GM18507 (cell line): Measurements from ENCODE around the gene LDB3.

Experiments
- DNase-seq: peaks from one replicate; pipeline ENCODE4 v3.0.0; 2011; ENCODE audit warnings: low read depth; ENCODE audit not compliant: insufficient read length; ENCODE audit errors: extremely low spot score
- FAIRE-seq: peaks from 2 replicates; lab custom pipeline; 2011; peaks lifted over from hg19 to GRCh38; lab: Jason Lieb, UNC

LDB3 gene

DNA sequence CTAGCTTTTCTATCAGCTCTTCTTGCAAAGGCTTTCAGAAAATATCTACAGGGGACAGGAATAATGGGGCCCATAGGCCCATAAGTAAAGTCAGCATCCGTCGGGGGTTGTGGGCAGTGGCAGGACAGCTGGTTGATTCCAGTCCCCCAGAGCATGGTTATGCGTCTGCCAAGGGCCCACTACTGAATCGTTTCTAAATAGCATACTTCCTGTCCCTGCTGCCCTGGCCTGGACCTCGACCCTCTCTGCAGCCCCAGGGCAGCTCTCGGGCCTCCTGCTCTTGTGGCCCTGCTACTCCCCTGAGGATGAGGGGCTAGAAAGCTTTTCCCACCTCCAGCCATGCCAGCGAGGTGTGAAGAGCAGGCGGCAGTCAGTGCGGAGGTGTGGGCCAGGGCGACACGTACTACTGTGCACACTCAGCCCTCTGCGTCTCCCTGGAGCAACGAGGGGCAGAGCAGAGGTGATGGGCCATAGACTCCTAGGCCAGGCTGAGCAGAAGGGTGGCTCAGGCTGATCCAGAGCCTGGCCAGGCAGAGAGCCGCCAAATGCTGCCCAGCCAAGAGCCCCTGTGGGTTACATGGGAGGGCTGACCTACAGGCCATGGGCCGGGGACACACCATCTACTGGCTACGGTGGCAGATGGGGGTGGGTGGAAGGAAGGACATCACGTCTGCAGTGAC is 18.7 kb upstream of the LDB3 start:
- no peak for FAIRE-seq
- DNase-seq, result no peak

- no peak for DNase-seq
- no peak for FAIRE-seq
These were observed 18.2 kb upstream of the LDB3 start for GRCh38 chr10:86650151-86650550.

DNA sequence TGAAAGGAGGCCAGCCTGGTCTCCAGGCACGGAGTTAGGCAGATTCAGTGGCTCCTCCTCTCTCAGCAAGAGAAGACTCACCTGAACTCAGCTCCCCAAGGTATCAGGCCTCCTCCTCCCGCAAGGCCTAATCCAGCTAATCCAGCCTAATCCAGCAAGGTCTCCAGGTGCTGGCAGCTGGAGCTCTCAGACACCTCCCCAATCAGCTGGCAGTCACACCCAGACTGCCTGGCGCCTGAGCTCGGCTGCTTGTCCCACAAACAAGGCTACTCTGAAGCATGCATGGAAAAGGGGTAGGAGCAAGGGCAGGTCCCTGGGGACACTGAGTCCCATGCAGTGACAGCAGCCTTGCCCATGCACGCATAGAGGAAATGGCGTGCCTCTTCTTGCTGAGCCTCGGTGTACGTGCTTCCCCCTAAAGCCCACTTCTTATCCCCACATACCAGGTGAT is 17.3 kb upstream of the LDB3 start:
- FAIRE-seq (no peak), DNase-seq (no peak)

- DNase-seq (no peak), FAIRE-seq (no peak)
These were observed 16.5 kb upstream of the LDB3 start for GRCh38 chr10:86651631-86652331.

DNA sequence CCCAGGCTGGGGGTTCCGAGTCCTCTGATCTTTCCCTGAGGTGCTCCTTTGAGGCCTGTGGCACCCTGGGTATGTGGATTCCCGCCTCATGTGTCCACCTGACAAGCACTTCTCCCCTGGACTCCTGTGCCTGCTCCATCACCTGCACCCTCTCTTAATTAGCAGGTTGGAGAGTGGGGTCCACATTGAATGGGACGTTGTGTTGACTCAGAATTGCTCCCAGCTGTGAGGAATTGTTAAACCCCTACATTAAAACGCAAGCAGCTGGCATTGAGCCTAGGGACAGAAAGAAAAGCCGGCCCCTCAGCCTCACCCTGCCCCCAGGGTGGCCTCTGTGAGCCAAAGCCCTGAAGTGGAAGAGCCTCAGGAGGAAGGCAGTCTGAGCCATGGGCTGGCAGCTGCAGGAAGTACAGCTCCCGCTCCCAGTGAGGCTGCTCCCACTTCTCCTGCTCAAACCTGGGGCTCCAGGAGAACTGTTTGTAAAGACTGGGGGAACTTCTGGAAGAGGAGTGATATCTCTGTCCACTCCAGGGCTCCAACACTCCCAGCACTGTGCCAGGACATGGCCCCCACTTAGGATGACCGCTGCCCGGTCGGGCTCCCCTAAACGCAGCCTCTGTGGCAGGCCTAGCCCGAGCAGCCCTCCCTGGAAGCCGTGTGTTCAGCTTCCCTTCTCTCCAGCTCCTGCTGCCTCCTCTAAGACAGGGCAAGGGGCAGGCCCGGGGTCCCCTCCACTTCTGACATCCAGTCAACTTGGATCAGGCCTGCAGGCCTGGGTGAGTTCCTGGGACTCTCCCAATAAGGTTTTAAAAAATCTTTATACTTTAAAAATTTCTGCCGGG is 15.7 kb upstream of the LDB3 start:
- FAIRE-seq (no peak), DNase-seq (no peak)

DNA sequence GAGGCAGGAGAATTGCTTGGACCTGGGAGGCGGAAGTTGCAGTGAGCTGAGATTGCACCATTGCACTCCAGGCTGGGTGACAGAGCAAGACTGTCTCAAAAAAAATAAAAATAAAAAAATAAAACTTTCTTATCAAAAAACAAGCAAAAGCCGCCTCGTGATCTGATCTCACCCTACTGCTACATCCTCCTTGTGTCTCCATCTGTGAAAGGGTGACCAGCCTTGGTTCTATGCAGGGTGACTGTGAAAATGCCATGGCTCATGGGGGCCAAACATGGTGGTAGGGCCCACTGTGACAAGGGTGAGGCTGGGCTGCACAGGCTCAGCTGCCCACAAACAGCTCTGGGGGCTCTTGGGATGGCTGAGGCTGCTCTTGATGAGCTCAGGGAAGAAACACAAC is 14.9 kb upstream of the LDB3 start:
- DNase-seq (no peak), FAIRE-seq (no peak)

DNA sequence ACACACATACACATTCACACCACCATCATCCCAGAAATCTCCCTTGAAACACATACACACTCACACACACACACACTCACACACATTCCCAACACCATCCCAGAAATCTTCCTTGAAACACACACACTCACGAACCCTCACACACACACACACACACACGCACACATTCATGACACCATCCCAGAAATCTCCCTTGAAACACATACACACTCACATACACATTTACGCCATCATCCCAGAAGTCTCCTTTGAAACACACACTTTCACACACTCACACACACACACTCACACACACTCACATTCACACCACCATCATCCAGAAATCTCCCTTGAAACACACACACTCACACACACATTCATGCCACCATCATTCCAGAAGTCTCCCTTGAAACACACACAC is 14.3 kb upstream of the LDB3 start:
- DNase-seq (no peak), FAIRE-seq (no peak)

- FAIRE-seq, result no peak
- DNase-seq, result no peak
These were observed 13.7 kb upstream of the LDB3 start, which contains the start of gene OPN4 for GRCh38 chr10:86654411-86655172. Gene OPN4, plus strand, starts transcription at chr10:86654547. Its CDS starts 237 bp downstream, at chr10:86654784.

DNA sequence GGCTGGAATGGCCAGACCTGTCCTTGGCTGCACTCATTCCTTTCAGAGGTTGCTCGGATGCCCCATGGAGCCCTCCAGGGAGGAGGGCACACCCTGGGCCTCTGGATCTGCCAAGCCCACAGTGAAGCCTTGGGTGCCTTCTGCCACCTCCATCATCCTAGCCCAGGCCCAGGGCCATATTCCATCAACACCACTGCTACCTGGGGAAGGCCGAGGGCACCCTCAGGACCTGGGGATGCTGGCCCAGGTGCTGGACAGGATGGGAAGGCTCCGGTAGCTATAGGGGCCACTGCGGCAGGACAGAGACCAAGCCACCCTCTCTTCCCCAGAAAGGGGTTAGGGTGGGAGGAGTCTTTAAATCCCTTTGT is 13.2 kb upstream of the LDB3 start:
- FAIRE-seq (no peak), DNase-seq (no peak)

DNA sequence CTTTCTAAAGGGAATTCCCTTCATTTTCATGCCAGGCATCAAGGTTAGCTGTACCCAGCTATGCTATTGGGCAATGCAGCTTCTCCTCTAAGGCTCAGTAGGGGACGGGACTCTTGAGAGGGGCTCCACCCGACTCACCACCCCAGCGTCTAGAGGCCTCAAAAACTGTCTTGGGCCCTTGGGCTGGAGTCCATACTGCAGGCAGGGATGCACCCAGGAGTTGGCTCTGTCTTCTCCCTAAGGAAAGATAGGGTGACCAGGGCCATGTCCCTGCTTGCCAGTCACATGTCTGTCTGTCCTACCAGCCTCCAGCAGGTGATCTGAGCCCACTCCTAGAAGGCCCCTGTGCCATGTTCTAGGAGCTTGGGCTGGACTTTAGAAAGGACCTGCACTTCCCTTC is 12.7 kb upstream of the LDB3 start:
- no peak for DNase-seq
- no peak for FAIRE-seq

- no peak for DNase-seq
- no peak for FAIRE-seq
These were observed 11.3 kb upstream of the LDB3 start for GRCh38 chr10:86657011-86657395.

DNA sequence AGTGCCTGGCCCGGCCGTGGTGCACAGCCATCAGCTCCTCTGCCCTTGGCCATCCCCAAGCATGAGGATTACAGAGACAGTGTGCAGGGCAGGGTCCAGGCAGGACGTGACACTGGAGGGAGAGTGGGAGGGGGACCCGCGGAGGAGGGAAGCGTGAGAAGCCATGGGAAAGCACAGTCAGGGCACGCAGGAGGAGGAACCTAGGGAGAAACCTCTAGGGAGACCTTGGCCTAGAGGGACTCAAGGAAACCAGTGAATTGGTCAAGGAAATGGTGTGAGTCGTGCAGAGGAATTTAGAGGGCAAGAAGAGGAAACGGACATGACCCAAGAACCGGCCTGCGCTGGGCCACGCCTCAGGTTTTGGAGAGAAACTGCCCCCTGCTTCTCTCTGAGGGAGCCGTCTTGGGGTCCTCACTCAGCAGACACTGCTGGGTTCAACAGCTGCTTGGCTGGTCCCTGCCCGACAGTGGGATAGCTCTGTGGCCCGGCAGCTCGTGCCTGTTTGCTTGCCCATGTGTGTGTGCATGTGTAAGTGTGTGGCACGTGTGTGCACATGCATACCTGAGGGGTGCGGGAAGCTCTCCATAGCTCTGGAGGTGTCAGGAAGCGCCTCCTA is 10.8 kb upstream of the LDB3 start:
- DNase-seq, result no peak
- FAIRE-seq, result no peak

DNA sequence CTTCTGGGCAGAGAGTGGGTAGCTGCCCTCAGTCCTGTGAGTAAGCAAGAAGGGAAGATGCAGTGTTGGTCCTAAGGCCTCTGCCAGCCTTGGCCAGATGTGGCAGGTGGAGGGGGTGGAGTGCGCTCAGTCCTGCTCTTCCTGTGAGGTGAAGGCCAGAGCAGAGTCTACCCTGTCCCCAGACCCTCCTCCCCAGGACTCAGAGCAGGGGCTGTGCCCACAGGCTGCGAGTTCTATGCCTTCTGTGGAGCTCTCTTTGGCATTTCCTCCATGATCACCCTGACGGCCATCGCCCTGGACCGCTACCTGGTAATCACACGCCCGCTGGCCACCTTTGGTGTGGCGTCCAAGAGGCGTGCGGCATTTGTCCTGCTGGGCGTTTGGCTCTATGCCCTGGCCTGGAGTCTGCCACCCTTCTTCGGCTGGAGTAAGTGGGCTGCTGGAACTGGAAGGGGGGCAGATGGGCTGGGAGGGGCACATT is 10.0 kb upstream of the LDB3 start:
- FAIRE-seq (no peak), DNase-seq (no peak)

GRCh38 chr10:86658751-86659150 is 9.6 kb upstream of the LDB3 start:
- FAIRE-seq, result no peak
- DNase-seq, result no peak

- no peak for FAIRE-seq
- DNase-seq, result no peak
These were observed 9.1 kb upstream of the LDB3 start for GRCh38 chr10:86659161-86659691.

- DNase-seq (no peak), FAIRE-seq (no peak)
These were observed 8.4 kb upstream of the LDB3 start for GRCh38 chr10:86659721-86660453.

GRCh38 chr10:86661161-86662025 is 6.9 kb upstream of the LDB3 start:
- DNase-seq (no peak), FAIRE-seq (no peak)
